ENCODE measurements around the gene MGLL.
A peak's percentile ranks its signal among the peaks of the same experiment; 100 is the strongest.
"Not testable (repeated sequence)": the region's sequence is repeated elsewhere in the genome, so short reads cannot be mapped to it uniquely, and the experiment has no call there.

Gene MGLL

DNA sequence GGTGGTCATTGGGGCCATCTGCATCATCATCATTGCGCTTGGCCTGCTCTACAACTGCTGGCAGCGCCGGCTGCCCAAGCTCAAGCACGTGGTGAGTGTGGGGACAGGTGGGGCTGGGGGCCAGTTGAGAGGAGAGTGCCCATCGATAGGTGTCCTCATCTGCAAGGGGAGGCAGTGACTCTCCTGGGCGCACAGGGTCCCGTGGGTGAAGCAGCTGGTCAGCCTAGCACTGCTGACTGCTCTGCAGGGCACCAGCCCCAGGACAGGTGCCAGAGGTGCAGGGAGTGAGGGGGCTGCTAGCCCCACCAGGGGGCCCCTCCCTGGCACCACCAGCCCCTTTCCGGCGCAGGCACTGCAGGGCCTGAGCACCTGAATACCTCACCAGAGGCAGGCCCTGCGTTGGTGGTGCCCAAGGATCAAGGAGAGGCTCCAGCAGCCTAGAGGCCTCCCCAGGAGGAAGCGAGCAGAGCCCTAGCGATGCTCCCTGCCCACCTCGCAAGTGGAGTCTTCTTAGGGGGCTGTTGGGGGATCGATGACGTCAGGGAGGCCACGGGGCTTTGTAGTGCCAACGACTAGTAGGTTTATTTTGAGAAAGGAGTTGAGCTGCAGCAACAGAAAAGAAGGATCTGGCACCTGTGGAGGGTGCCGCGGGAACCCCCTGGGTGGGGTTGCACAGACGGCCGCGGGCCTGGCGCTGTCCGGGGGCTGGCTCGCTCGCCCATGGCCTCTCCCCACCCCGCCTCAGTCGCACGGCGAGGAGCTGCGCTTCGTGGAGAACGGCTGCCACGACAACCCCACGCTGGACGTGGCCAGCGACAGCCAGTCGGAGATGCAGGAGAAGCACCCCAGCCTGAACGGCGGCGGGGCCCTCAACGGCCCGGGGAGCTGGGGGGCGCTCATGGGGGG is 150.5 kb downstream of the MGLL start:
- no peak for DNase-seq

DNA sequence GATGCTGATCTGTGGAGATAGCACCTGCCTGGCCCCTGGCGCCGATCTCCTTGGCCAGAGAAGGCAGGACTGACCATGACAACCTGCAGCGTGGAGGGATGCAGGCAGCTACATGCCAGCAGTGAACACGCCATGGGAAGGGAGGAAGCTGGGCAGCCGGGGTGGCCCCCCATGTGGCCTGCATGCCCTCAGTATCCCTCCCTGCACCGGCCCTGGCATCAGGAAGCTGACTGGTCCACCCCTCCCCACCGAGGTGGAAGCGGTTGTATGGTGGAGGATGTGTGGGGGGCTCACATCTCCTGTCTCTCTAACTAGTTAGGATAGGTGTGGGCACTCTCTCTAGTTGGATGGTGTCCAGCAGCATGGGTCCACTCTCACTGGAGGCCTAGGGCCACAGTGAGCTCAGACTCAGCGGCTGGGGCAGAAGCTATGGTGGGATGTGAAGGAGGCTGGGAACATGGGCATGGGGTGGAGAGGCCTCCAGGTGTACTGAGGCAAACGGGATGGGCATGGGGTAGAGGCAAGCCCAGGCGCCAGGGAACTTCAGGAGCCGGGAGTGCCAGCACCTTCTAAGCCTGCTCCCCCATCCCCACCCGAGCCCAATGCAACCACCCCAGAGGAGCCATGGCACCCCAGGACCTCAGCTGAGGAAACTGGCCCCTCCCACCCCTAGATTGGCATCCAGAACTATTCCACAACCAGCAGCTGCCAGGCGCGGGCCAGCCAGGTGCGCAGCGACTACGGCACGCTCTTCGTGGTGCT is 151.4 kb downstream of the MGLL start:
- DNase-seq, result no peak

DNA sequence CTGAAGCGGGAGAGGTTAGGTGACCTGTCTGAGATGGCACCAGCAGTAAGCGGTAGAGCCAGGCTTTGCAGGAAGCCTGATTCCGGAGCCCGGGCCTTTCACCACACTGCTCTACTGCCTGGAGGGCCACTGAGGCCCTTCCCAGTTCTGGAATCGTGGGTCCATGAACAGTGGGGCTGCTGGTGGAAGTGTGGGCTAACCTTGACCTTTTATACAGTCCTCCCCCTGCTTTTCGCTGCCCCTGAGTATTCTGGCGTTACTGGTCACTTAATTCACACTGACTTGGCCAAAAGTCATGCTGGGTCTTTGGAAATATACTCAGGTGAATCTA is 152.1 kb downstream of the MGLL start:
- no peak for DNase-seq

DNA sequence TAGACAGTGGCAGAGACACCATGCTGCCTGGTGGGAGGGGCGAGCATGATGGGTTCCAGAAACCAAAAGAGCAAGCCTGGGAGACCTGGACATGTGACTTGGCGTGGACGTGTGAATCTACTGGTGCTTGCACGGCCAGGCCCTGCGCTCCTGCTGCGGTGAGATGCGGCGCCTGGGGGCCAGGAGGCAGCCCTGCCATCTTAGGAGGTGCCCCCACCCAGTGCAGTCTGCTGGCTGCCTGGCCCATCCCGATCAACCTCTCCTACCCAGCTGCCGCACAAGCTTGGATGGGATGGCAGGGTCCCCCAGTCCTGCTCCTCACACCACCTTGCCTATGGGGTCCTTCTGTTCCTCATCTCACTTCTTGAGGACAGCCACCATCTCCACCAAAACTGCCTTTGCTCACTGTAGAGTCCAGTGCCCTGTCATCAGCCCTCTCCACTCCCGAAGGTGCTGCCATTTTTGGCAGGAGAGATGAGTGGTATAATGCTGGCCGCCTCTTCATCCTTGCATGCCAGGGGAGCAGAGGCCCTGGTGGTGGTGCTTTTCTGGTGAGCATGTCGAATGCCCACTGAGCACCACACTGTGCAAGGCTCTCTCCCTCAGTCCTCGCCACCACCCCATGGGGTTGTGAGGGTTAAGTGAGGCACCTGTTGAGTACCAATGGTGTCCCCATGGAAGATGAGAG is 152.6 kb downstream of the MGLL start:
- no peak for DNase-seq

DNA sequence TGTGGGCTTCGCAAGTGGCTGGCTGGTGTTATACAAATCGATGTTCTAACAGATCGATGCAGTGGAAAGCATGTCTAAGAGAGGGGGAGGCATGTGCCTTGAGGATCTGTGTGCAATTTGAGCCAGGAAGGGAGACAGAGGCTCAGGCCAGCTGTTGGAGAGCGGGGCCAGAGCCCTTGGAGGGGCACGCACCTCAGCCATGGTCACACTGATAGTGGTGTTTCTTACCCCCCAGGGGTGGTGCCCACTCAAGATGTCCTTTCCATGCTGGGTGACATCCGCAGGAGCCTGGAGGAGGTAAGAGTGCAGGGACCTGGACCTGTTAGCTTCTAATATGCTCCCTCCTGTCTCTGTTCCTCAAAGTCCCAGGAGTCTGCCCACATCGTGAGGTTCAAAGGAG is 153.4 kb downstream of the MGLL start:
- DNase-seq, result no peak

DNA sequence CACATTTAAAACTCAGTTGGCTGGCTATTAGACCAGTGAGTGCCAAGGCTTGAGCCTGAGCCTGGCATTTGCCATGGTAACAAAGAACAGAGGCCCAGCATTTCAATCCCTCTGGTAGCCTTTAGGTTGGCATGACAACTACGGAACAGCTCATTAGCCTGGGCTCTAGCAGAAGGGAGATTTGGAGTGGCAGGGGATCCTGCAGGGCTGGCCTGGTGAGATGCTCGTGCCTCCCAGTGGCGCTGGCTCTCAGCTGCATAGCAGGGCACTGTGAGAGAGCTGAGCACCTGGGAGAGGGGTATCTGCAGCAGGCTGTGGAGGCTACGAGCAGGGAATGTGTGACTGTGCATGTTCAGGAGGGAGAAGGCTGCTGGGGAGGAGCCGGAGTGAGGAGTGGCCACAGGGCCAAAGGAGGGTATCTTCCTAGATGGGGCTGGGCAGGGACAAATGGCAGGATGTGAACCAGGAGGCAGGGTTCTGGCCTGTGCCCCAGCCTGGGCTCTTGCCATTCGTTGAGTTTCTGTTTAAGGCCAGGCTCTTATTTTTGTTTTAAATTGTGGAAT is 155.1 kb downstream of the MGLL start:
- no peak for DNase-seq

DNA sequence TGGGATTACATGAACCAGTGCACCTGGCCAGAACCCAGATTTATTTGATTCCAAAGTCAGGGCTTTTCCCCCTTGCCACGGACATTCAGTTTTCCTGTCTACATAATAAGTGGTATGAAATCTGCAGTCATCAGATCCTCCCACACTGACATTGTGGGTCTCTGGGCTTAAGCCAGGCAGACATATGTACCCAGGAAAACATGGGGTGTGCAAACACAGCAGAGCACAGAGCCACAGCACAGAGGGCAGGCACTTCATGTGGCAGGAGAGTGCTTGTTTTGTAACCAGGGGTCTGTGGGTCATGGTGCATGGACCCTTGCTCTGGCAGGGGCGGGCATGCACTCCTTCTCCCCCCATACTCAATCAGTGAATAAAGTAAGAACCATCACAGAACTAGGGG is 155.6 kb downstream of the MGLL start:
- DNase-seq, result no peak

DNA sequence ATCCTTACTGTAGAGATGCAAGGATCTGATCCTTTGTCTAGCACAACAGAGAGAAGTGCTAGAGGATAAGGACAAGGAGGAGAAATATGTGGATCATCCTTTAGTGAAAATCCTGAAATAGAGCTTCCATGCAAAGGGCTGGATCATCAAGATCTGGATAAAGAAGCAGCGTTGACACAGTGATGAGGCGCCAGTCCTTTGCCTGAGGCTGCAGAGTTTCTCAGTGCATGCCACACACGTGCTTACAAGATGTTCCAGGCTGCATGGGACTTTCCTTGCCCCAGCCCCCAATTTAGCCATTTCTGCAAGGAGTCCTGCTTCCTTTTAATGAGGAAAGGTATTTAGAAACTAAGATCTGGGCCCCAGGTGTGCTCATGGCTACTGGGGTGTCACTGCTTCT is 156.7 kb downstream of the MGLL start:
- DNase-seq, result no peak

DNA sequence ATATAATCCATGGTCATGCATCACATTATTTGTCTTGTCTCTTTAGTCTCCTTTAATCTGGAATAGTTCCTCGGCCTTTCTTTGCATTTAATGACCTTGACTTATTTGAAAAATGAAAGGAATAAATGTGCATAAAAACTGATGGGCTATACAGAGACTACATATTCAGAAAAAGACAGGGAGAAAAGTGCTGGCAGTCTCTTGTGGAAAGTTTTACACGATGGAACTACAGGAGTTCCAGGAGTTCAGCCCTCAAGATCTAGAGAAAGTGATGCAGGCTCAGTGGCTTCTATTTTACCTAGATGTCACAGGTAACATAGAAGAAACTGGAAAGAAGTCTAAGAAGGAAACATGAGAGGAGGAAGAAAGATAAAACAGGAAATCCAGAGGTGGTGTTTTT is 157.2 kb downstream of the MGLL start:
- DNase-seq, result no peak

DNA sequence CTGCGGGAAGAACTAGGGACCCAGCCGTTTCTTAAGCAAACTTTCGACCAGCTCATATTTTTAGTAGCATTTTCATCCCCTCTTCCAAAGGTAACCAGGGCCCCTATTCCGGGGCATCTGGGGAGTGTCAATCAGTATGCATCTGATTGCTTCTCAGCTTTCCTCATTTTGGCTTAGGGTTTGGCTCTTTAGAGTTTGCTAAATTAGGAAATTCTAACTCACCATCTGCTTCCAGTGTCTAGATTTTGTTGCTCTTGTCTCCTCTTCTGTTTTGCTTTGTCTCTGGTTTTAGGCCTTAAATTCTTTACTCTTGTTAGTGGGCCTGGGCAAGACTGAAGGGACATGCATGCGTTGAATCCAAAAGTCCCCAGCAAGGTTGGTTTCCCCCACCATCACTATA is 159.2 kb downstream of the MGLL start:
- DNase-seq, result no peak

DNA sequence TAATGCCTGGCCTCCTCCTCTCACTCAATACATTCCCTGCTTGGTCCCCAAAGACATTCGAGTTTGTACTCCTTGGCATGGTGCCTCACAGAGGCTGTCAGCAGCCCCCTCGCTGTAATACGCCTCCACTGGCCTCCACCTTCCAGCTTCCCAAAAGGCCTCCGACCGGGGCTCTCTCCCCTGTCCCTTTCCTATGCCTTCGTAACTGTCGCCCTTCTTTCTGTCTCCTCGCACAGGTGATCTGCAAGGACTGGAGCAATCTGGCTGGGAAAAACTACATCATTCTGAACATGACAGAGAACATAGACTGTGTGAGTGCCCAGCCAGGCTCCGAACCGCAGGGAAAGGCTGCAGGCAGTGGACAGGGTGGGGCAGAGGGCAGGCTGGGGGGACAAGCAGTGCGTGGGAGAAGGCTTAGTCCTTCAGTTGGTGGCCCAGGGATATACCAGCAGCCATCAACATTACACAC is 160.3 kb downstream of the MGLL start:
- peak; percentile 29 for DNase-seq

DNA sequence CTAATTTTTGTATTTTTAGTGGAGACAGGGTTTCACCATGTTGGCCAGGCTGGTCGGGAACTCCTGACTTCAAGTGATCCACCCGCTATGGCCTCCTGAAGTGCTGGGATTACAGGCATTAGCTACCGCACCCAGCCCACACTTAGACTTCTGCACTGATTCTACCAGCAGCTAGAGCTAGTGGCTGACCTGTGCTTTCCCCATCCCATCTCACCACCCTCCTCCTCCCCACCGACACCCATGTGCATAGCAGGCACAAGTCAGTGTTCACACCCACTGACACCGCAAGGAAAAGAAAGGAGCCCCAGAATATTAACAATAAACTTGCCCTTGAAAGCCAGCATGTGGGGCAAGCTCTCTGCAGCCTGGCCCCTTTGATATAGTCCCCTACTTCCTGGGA is 160.7 kb downstream of the MGLL start:
- DNase-seq, result no peak

DNA sequence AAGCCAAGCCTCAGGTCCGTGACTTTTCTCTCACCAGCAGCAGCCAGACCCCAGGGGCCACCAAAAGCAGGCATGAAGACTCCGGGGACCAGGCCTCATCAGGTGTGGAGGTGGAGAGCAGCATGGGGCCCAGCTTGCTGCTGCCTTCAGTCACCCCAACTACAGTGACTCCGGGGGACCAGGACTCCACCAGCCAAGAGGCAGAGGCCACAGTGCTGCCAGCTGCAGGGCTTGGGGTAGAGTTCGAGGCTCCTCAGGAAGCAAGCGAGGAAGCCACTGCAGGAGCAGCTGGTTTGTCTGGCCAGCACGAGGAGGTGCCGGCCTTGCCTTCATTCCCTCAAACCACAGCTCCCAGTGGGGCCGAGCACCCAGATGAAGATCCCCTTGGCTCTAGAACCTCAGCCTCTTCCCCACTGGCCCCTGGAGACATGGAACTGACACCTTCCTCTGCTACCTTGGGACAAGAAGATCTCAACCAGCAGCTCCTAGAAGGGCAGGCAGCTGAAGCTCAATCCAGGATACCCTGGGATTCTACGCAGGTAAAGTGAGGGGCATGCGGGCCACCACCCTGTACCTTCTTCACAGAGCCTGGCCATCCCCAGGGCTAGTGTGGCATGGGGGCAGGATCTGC is 161.6 kb downstream of the MGLL start:
- DNase-seq, result no peak

DNA sequence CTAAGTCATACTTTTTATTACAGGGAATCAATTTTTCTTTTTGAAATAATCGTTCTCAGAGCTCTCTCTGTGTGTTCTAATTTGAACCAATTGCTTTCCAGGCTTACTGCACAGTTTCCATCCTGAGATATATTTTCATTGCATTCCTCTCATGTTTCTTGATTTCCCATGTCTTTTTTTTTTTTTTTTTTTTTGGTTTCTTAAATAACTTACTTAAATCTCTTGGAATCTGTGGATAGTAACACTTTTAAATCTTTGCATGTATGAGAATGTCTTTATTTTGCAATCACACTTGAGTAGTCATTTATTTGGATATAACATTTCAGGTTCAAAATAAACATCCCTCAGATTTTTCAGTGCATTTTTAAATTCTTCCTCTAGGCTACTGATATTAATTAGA is 164.1 kb downstream of the MGLL start:
- peak; percentile 66 for DNase-seq

DNA sequence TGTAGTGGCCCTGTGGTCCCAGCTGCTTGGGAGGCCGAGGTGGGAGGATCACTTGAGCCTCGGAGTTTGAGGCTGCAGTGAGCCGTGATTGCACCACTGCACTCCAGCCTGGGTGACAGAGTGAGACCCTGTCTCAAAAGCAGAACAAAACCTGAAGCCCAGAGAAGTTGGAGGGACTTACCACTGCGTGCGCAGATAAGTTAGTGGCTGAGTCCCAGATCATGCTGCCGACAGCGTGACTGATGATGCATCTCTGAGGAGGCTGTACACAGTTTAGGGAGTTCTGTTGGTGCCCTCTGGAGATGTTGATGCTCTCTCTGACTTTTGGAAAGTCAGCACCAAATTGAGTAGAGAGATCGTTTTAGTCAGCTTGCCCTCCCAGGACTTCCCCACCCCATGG is 165.4 kb downstream of the MGLL start:
- DNase-seq, result no peak

DNA sequence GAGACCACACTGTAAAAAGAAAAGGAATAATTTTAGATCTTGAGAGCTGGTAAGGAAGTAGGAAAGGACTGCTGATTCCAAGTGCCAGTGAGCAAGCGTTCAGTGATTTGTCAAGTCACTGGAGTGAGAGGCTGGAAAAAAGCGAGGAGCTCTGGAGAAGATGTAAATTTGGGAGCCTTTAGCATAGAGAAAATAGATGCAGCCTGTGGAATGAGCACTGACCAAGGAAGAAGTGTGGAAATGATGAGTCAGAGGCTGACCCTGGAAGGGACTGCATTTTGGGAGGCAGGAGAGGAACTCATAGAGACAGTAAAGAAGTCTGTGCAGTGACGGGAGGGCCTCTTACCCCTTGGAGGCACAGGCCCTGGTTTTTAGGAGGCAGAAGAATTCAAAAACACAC is 166.7 kb downstream of the MGLL start:
- peak; percentile 74 for DNase-seq

DNA sequence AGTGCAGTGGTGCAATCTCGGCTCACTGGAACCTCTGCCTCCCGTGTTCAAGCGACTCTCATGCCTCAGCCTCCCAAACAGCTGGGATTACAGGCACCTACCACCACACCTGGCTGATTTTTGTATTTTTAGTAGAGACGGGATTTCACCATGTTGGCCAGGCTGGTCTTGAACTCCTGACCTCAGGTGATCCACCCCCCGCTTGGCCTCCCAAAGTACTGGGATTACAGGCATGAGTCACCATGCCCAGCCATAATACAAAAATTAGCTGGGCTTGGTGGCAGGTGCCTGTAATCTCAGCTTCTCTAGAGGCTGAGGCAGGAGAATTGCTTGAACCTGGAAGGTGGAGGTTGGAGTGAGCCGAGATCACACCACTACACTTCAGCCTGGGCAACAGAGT is 167.3 kb downstream of the MGLL start:
- DNase-seq, result not testable (repeated sequence)

DNA sequence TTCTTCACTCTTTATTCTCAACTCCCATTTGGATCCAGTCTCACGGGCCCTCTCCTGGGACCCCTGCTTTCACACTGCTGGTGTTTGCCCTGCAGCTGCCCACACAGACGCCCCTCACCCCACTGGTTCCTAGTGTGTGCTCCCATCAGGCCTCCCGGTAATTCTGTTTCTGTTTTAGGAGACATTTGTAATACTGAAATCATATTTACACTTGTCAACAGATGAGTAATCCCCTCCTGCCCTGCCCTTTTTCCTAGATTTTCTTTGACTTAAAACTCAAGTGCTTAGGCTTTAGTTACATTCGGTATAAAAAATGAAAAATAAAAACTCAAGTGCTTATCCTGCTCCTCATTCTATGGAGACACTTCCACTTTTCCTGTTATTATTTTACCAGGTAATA is 167.9 kb downstream of the MGLL start:
- DNase-seq, result no peak

DNA sequence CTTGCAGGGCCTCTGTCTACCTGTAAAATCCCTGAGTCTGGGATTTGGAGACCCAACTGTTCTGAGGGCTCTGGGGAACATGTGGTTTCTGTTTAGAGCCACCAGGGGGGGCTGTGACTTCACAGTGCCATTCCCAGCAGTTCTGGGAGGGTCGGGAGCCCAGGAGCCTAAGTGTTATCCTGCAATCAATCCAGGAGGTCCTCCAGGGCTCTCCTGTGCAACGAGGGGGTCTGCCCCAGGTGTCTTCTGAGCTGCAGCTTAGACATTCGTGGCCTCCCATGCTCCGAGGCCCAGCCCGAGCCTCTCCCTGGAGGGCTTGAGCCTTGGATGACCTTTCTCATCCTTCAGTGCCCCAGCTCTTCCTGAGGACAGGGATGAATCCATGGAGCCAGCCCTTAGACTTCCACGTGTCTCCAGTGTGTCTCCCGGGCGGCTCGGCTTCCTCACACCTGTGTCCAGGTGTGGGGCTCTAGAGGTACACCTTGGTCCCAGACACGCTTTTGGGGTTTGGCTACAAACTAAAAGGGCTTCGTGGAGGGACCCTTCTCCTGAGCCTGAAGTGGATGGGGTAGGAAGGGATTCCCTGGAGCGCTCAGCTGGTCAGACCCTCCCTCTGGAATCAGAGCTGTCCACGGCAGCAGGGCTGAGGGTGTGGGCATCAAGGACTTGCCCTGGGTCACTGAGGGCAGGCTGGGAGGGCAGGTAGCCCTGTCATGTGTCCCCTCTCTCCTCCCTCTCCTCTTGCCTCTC is 169.9 kb downstream of the MGLL start:
- peak; percentile 67 for DNase-seq

DNA sequence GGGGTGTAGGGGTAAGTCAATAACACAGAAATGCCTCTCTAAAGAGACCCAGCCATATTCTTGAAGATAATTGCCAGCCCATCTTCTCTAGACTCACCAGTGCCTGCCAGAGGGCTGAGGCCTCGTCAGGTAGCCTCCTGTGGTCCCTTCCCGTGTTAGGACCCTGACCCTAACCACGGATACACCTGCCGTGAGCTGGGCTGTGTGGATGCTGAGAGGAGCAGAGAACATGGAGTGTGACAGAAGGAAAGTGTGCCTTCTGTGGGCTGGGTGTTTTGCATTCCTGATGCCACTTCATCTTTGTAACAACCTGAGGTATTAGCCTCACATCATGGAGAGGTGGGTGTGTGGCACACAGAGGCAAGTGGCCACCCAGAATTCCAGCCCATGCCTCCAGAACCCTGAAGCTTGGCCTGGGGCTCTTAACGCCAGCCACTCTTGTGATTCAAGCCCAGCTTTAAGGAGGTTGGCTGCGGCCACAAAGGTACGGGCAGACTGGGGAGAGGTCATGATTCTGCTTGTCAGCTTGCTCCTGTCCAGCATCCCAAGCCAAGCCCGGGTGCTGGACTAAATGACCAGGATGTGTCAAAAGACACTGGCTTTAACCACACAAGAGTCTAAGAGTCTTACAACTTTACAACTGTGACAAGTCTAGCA is 170.7 kb downstream of the MGLL start:
- no peak for DNase-seq

DNA sequence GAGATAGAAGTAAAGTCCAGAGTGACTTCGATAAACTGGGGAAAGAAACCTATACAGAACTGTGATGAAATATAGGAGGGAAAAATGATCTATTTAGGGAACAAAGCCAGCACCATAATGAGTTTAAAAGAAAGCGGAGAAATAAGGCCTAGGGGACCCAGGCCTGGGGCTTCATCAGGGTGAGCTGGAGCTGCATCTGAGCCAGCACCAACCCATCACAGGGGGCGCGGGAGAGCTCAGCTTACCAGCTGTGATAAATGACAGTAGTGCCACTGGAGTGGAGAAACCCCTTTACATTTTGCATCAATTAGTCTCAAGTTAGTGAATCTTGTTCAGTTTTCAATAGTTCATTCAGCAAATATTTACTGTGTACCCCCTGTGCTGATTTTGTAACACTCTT is 172.1 kb downstream of the MGLL start:
- no peak for DNase-seq

Measured in fibroblast of skin of scalp (primary cell).